Ovary (tissue), 3 donors: ENCODE measurements around the gene SF3B5.

Experiments
- POLR2A ChIP-seq: fragments of 450-650 bp; IDR thresholded peaks from one replicate; pipeline ENCODE4 v1.6.1; 2017; ENCODE audit warnings: antibody characterized with exemption, mild to moderate bottlenecking, moderate library complexity
- TF ChIP-seq, protein P1 (sequence below), 3 donors: fragments of 450-650 bp in 2 of 3; fragments of 200-600 bp in 1 of 3; IDR thresholded peaks; one replicate each; pipeline versions ENCODE4 v1.5.1 to v1.8.0; 2016 to 2022; ENCODE audit warnings: antibody characterized with exemption in 3 of 3, mild to moderate bottlenecking in 1 of 3
- donor health status: DM: no; HTN: no; CAD: no.

DNA sequence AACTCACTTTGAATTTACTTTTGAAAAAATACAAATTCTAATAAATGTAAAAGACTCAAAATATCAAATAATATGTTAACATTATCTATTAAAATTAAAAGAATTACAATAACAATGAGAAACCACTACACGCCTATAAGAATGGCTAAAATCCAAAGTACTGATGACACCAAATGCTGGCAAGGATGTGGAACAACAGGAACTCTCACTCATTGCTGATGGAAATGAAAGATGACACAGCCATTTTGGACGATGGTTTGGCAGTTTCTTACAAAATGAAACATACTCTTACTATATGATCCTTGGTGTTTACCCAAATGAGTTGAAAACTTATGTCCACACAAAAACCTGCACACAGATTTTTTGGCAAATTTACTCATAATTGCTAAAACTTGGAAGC lies 39.4 kb upstream of the SF3B5 start:
- TF ChIP-seq, protein P1, sequence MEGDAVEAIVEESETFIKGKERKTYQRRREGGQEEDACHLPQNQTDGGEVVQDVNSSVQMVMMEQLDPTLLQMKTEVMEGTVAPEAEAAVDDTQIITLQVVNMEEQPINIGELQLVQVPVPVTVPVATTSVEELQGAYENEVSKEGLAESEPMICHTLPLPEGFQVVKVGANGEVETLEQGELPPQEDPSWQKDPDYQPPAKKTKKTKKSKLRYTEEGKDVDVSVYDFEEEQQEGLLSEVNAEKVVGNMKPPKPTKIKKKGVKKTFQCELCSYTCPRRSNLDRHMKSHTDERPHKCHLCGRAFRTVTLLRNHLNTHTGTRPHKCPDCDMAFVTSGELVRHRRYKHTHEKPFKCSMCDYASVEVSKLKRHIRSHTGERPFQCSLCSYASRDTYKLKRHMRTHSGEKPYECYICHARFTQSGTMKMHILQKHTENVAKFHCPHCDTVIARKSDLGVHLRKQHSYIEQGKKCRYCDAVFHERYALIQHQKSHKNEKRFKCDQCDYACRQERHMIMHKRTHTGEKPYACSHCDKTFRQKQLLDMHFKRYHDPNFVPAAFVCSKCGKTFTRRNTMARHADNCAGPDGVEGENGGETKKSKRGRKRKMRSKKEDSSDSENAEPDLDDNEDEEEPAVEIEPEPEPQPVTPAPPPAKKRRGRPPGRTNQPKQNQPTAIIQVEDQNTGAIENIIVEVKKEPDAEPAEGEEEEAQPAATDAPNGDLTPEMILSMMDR (IDR thresholded peaks at IDR 0.05), result no peak
- TF ChIP-seq POLR2A, result no peak
